ENCODE data around the gene ARX. TPM values are rescaled to one million over a fixed set of nuclear protein-coding genes. Genes with fewer than 3 reads are reported as not detected.

ARX gene
- not detected in 2 replicates for total RNA-seq (2014; rRNA removed; shearing (Covaris generic))
- polyA plus RNA-seq (2016; fragmentation: Nextera tagmentation; extraction: Ambion mirVana): not detected in 2 replicates

- DNase-seq: peak; percentile 65
Observed at GRCh38 chrX:25015486-25016360, at the start of gene ARX. ARX (minus strand) TSS chrX:25015965; CDS start chrX:25015737, 228 bp downstream.

GRCh38 chrX:25059273-25059672 lies 43.5 kb upstream of the ARX start:
- H3K4me2 ChIP-seq (ENCODE audit: unreplicated experiment): no peak overlapping the region
- H3K9me2 ChIP-seq (ENCODE audit: insufficient read depth): no peaks in the 10 kb centered on the region
- no peak overlapping the region for H3K9ac ChIP-seq
- no peaks in the 10 kb centered on the region for H3K79me2 ChIP-seq (ENCODE audit: insufficient read depth)
- H3K4me3 ChIP-seq: no peak overlapping the region
- H3K4me1 ChIP-seq (ENCODE audit: insufficient read depth): no peaks in the 10 kb centered on the region
- DNase-seq: no peak
- in situ Hi-C loops (cut with MboI): no loop called here
- no peak for TF ChIP-seq EZH2 (IDR thresholded peaks at IDR 0.05; ENCODE audit: insufficient read depth, poor library complexity, severe bottlenecking)
- TF ChIP-seq EZH2phosphoT487 (IDR thresholded peaks at IDR 0.05; ENCODE audit: insufficient read depth, low read depth): no peak
- no peaks in the 10 kb centered on the region for H3K9me3 ChIP-seq (ENCODE audit: low read depth)
- no peak overlapping the region for H3K27ac ChIP-seq
- H2AFZ ChIP-seq: no peak overlapping the region
- WGBS, 2 experiments (ENCODE audit: low coverage in 1 of 2, low lambda C conversion rate in 2 of 2, missing lambda C conversion rate in 2 of 2): 30 to 51% methylated on average over 5 of the region's 5 CpGs
- H3K36me3 ChIP-seq (ENCODE audit: low read depth): no peaks in the 10 kb centered on the region
- H3F3A ChIP-seq (ENCODE audit: insufficient read depth): no peaks in the 10 kb centered on the region
- H3K27me3 ChIP-seq (replicated peaks; ENCODE audit: insufficient read depth): no peaks in the 10 kb centered on the region
- H4K20me1 ChIP-seq (ENCODE audit: insufficient read depth): no peaks in the 10 kb centered on the region

More at GRCh38 chrX:25015486-25016360, at the start of gene ARX:
- no peaks in the 10 kb centered on the region for H3K4me1 ChIP-seq (ENCODE audit: insufficient read depth)
- H4K20me1 ChIP-seq (ENCODE audit: insufficient read depth): no peaks in the 10 kb centered on the region
- in situ Hi-C loops (cut with MboI): no loop called here
- no peak within 1 kb of the TSS for H3K9ac ChIP-seq
- WGBS, 2 experiments (ENCODE audit: low coverage in 1 of 2, low lambda C conversion rate in 2 of 2, missing lambda C conversion rate in 2 of 2): 9 to 10% methylated on average over 22 to 55 of the region's 58 CpGs
- H3K79me2 ChIP-seq (ENCODE audit: insufficient read depth): no peaks in the 10 kb centered on the region
- no peak for TF ChIP-seq EZH2phosphoT487 (IDR thresholded peaks at IDR 0.05; ENCODE audit: insufficient read depth, low read depth)
- TF ChIP-seq EZH2 (IDR thresholded peaks at IDR 0.05; ENCODE audit: insufficient read depth, poor library complexity, severe bottlenecking): peak; percentile 30
- no peak within 1 kb of the TSS for H3K4me3 ChIP-seq
- H3F3A ChIP-seq (ENCODE audit: insufficient read depth): no peaks in the 10 kb centered on the region
- no peak within 1 kb of the TSS for H3K4me2 ChIP-seq (ENCODE audit: unreplicated experiment)
- H3K27me3 ChIP-seq (replicated peaks; ENCODE audit: insufficient read depth): peaks cover 66% of the 10 kb centered on the region
- no peak within 1 kb of the TSS for H2AFZ ChIP-seq
- no peaks in the 10 kb centered on the region for H3K9me2 ChIP-seq (ENCODE audit: insufficient read depth)
- H3K9me3 ChIP-seq (ENCODE audit: low read depth): no peaks in the 10 kb centered on the region
- H3K36me3 ChIP-seq (ENCODE audit: low read depth): no peaks in the 10 kb centered on the region
- H3K27ac ChIP-seq: no peak within 1 kb of the TSS

DNA sequence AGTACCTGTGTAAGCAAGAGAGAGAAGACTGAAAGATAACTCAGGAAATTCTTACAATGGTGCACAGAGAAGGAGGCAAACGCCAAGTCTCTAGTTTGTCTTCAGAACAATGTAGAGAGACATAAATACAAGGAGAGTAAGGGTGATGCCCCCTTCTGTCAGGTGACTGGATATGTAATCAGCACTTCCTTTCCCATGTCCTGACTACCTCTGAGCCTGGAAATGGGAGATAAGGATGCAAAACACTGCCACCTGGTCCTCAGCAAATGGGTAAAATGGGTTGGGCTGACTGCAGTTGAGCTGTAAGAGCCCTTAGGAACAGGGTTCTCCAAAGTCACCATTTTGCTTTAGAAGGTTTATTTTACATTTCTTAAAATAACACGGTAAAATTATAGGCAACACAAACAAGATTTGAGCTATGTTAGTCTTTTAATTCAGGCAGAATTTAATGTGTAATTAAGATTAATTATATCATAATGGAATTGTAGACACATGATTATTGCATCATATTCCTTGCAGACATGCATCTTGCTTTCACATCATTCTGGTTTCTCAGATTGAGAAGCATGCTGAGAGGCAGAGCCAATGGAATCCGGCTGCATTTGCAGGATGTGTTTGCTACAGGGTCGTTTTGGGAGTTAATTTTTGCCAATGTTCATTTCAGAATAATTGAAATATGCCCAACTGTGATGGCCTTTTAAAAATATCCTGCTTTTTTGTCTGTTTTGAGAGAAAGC lies 37.2 kb upstream of the ARX start:
- no peaks in the 10 kb centered on the region for H3K27me3 ChIP-seq (replicated peaks; ENCODE audit: insufficient read depth)
- H3K4me2 ChIP-seq (ENCODE audit: unreplicated experiment): no peak overlapping the region
- H3K9me3 ChIP-seq (ENCODE audit: low read depth): no peaks in the 10 kb centered on the region
- no peak overlapping the region for H3K27ac ChIP-seq
- no peak for DNase-seq
- no peak overlapping the region for H3K4me3 ChIP-seq
- no peak overlapping the region for H3K9ac ChIP-seq
- no peaks in the 10 kb centered on the region for H3K4me1 ChIP-seq (ENCODE audit: insufficient read depth)
- H3K36me3 ChIP-seq (ENCODE audit: low read depth): no peaks in the 10 kb centered on the region
- no peaks in the 10 kb centered on the region for H3K9me2 ChIP-seq (ENCODE audit: insufficient read depth)
- WGBS, 2 experiments (ENCODE audit: low coverage in 1 of 2, low lambda C conversion rate in 2 of 2, missing lambda C conversion rate in 2 of 2): 11 to 13% methylated on average over 4 of the region's 4 CpGs
- H2AFZ ChIP-seq: no peak overlapping the region
- TF ChIP-seq EZH2 (IDR thresholded peaks at IDR 0.05; ENCODE audit: insufficient read depth, poor library complexity, severe bottlenecking) (no peak), EZH2phosphoT487 (IDR thresholded peaks at IDR 0.05; ENCODE audit: insufficient read depth, low read depth) (no peak)
- no peaks in the 10 kb centered on the region for H3K79me2 ChIP-seq (ENCODE audit: insufficient read depth)
- no peaks in the 10 kb centered on the region for H3F3A ChIP-seq (ENCODE audit: insufficient read depth)
- in situ Hi-C loops (cut with MboI): no loop called here
- no peaks in the 10 kb centered on the region for H4K20me1 ChIP-seq (ENCODE audit: insufficient read depth)

DNA sequence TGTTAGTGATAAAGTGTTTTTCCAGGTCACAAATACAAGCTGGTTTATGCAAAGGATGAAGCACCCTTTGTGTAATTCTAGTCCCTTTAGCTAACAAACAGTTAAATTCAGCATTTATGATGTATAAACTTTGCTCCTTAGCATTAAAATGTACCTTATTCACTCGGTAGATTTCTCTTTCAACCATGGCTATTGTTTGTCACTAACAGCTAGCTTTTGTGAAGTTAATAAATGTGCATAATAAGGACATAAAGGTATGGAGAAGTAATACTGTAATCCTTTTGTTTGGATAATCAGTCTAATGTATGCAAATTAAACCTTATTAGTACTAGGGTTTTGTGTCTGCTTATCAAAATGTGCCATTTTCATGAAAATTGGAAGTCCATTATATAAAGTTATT lies 34.2 kb upstream of the ARX start:
- WGBS, 2 experiments (ENCODE audit: low coverage in 1 of 2, low lambda C conversion rate in 2 of 2, missing lambda C conversion rate in 2 of 2): 45 to 59% methylated on average over 1 of the region's 1 CpG
- H3K4me1 ChIP-seq (ENCODE audit: insufficient read depth): no peaks in the 10 kb centered on the region
- no peaks in the 10 kb centered on the region for H4K20me1 ChIP-seq (ENCODE audit: insufficient read depth)
- H3K4me3 ChIP-seq: no peak overlapping the region
- no peaks in the 10 kb centered on the region for H3K9me3 ChIP-seq (ENCODE audit: low read depth)
- no peaks in the 10 kb centered on the region for H3K27me3 ChIP-seq (replicated peaks; ENCODE audit: insufficient read depth)
- in situ Hi-C loops (cut with MboI): no loop called here
- DNase-seq: no peak
- no peak for TF ChIP-seq EZH2 (IDR thresholded peaks at IDR 0.05; ENCODE audit: insufficient read depth, poor library complexity, severe bottlenecking)
- no peak for TF ChIP-seq EZH2phosphoT487 (IDR thresholded peaks at IDR 0.05; ENCODE audit: insufficient read depth, low read depth)
- H3F3A ChIP-seq (ENCODE audit: insufficient read depth): no peaks in the 10 kb centered on the region
- no peaks in the 10 kb centered on the region for H3K9me2 ChIP-seq (ENCODE audit: insufficient read depth)
- no peak overlapping the region for H3K4me2 ChIP-seq (ENCODE audit: unreplicated experiment)
- no peak overlapping the region for H3K27ac ChIP-seq
- no peaks in the 10 kb centered on the region for H3K79me2 ChIP-seq (ENCODE audit: insufficient read depth)
- H3K9ac ChIP-seq: no peak overlapping the region
- H2AFZ ChIP-seq: no peak overlapping the region
- H3K36me3 ChIP-seq (ENCODE audit: low read depth): no peaks in the 10 kb centered on the region

Data from GM23248 (cell line).